K562 (cell line): ENCODE results near the gene C2CD4D. TPM values are rescaled to one million over a fixed set of nuclear protein-coding genes. Genes with fewer than 3 reads are reported as not detected.

Experiments used
- ATAC-seq: fragments of 200-7000 bp; cut with Tn5 transposase; 3 replicates; pipeline ENCODE4 v1.9.1; 2020; ENCODE audit warnings: moderate library complexity
- BruUV-seq: library from RNA; stranded (reverse); fragments of 400-500 nt; replicated peaks from 2 replicates; lab custom pipeline; 2021; lab: Mats Ljungman, UMichigan
- CTCF ChIA-PET: fragments of 300-600 bp; formaldehyde crosslinking; extraction: SDS; loops from one replicate; lab custom pipeline; 2021; ENCODE audit warnings: low intra/inter-chr PET ratio; lab: Yijun Ruan, JAX
- POLR2A ChIA-PET: fragments of 300-600, 350-650 bp; sonication (Branson Sonifier 250); formaldehyde crosslinking; extraction: SDS; loops from one replicate; lab custom pipeline; 2021; ENCODE audit warnings: antibody characterized with exemption, inconsistent platforms; lab: Yijun Ruan, JAX
- DNase-seq, 4 experiments: peaks; one replicate each; pipeline versions ENCODE4 v3.0.0 to v3.0.0-alpha.2; 2011 to 2018; ENCODE audit warnings: low spot score in 3 of 4, mixed read lengths in 3 of 4; ENCODE audit errors: extremely low read depth in 1 of 4
- FAIRE-seq: peaks from 2 replicates; lab custom pipeline; 2011; peaks lifted over from hg19 to GRCh38; lab: Jason Lieb, UNC
- H2AFZ ChIP-seq: 2 replicates; pipeline ENCODE4 v1.6.0; 2011; ENCODE audit warnings: low read depth, low read length, control low read depth, inconsistent platforms
- H3K27ac ChIP-seq: fragments of 200-600 bp; 3 replicates; pipeline ENCODE4 v1.8.0; 2011; ENCODE audit warnings: low read depth, mild to moderate bottlenecking, control low read depth, inconsistent platforms, low read length, moderate library complexity, mixed read lengths; ENCODE audit errors: extremely low read depth
- H3K27me3 ChIP-seq, 2 experiments: fragments of 300-600 bp in 1 of 2; 2 replicates in 1 of 2; 3 replicates in 1 of 2; pipeline versions ENCODE4 v1.6.0 to v1.8.0; 2011; ENCODE audit warnings: inconsistent platforms in 2 of 2, low read length in 2 of 2, mild to moderate bottlenecking in 1 of 2, mixed read lengths in 1 of 2, moderate library complexity in 1 of 2; ENCODE audit not compliant: control insufficient read depth in 2 of 2, insufficient read depth in 2 of 2
- H3K36me3 ChIP-seq: fragments of 300-600 bp; 3 replicates; pipeline ENCODE4 v1.8.0; 2011; ENCODE audit warnings: mild to moderate bottlenecking, low read length, inconsistent platforms; ENCODE audit not compliant: control insufficient read depth, insufficient read depth
- H3K4me1 ChIP-seq, 2 experiments: fragments of 200-600 bp in 1 of 2; replicated peaks in 1 of 2; 2 replicates in 1 of 2; 3 replicates in 1 of 2; pipeline versions ENCODE4 v1.5.1 to v1.8.0; 2011; ENCODE audit warnings: inconsistent platforms in 2 of 2, low read length in 2 of 2, mild to moderate bottlenecking in 1 of 2, mixed read lengths in 1 of 2, moderate library complexity in 1 of 2; ENCODE audit not compliant: control insufficient read depth in 2 of 2, insufficient read depth in 2 of 2
- H3K4me2 ChIP-seq: 2 replicates; pipeline ENCODE4 v1.6.1; 2011; ENCODE audit warnings: low read length, control low read depth, inconsistent platforms, mixed read lengths; ENCODE audit not compliant: insufficient read depth
- H3K4me3 ChIP-seq: fragments of 200-600 bp; sonication (generic), shearing (Covaris generic); 2 replicates; pipeline ENCODE4 v1.5.1; 2016; ENCODE audit warnings: control low read depth, inconsistent platforms
- H3K79me2 ChIP-seq: fragments of 200-600 bp; 3 replicates; pipeline ENCODE4 v1.8.0; 2011; ENCODE audit warnings: low read length, inconsistent platforms; ENCODE audit not compliant: control insufficient read depth, insufficient read depth
- H3K9ac ChIP-seq, 2 experiments: 2 replicates each; pipeline versions ENCODE4 v1.6.0 to v1.6.1; 2011; ENCODE audit warnings: low read depth in 2 of 2, low read length in 2 of 2, control low read depth in 1 of 2, inconsistent platforms in 1 of 2, mild to moderate bottlenecking in 1 of 2, mixed read lengths in 1 of 2; ENCODE audit not compliant: insufficient read depth in 1 of 2
- H3K9me1 ChIP-seq: one replicate; pipeline ENCODE4 v1.6.0; 2011; ENCODE audit warnings: inconsistent platforms, mild to moderate bottlenecking, low read length, moderate library complexity; ENCODE audit not compliant: control insufficient read depth, insufficient read depth
- H3K9me3 ChIP-seq: replicated peaks from 2 replicates; pipeline ENCODE4 v1.5.1; 2011; ENCODE audit warnings: low read depth, low read length, inconsistent platforms; ENCODE audit not compliant: control insufficient read depth, insufficient read depth
- H4K20me1 ChIP-seq: replicated peaks from 2 replicates; pipeline ENCODE4 v1.6.1; 2011; ENCODE audit warnings: low read length, inconsistent platforms, mixed read lengths; ENCODE audit not compliant: control insufficient read depth, insufficient read depth
- BHLHE40 ChIP-seq: IDR thresholded peaks from 2 replicates; pipeline ENCODE4 v1.6.1; 2011; ENCODE audit warnings: low read length, improper control_type of control experiment
- CXXC5 ChIP-seq: fragments of 250-450 bp; sonication (Bioruptor Pico); IDR thresholded peaks from 2 replicates; pipeline ENCODE4 v1.8.0; 2022; ENCODE audit warnings: inconsistent platforms, mild to moderate bottlenecking, moderate library complexity
- HNRNPUL1 ChIP-seq: fragments of 200-400 bp; formaldehyde crosslinking; IDR thresholded peaks from 2 replicates; pipeline ENCODE4 v1.6.1; 2017; ENCODE audit warnings: low read length
- NR1H2 ChIP-seq: sonication (generic); formaldehyde crosslinking; IDR thresholded peaks from 2 replicates; pipeline ENCODE4 v1.4.0; 2020; ENCODE audit warnings: mild to moderate bottlenecking, missing genetic modification reagents
- PHB2 ChIP-seq: fragments of 450-650 bp; IDR thresholded peaks from 2 replicates; pipeline ENCODE4 v1.6.1; 2017; ENCODE audit warnings: low read depth
- PPARD ChIP-seq: fragments of 250-450 bp; sonication (Bioruptor Pico); IDR thresholded peaks from 2 replicates; pipeline ENCODE4 v1.8.0; 2022; ENCODE audit warnings: inconsistent platforms, mild to moderate bottlenecking, moderate library complexity
- PTTG1 ChIP-seq: fragments of 450-650 bp; IDR thresholded peaks from 2 replicates; pipeline ENCODE4 v1.6.1; 2016; ENCODE audit warnings: low read depth, mild to moderate bottlenecking, missing genetic modification characterization, missing compliant biosample characterization
- SMARCE1 ChIP-seq: fragments of 450-650 bp; IDR thresholded peaks from 2 replicates; pipeline ENCODE4 v1.7.1; 2016; ENCODE audit warnings: mild to moderate bottlenecking
- ZBTB33 ChIP-seq: sonication (generic); formaldehyde crosslinking; IDR thresholded peaks from 2 replicates; pipeline ENCODE4 v1.8.1; 2023; ENCODE audit warnings: mild to moderate bottlenecking, missing genetic modification reagents
- ZKSCAN3 ChIP-seq: fragments of 250-450 bp; sonication (Bioruptor Pico); IDR thresholded peaks from 2 replicates; pipeline ENCODE4 v1.4.0; 2020
- ZNF224 ChIP-seq: sonication (generic); formaldehyde crosslinking; IDR thresholded peaks from 2 replicates; pipeline ENCODE4 v1.8.0; 2022; ENCODE audit warnings: mild to moderate bottlenecking, missing genetic modification reagents
- ZNF507 ChIP-seq: conservative IDR thresholded peaks from 2 replicates; pipeline ENCODE4 v1.6.1; 2017; ENCODE audit warnings: missing genetic modification characterization, missing compliant biosample characterization
- ZNF609 ChIP-seq: sonication (generic); formaldehyde crosslinking; IDR thresholded peaks from 2 replicates; pipeline ENCODE4 v1.8.1; 2023; ENCODE audit warnings: missing genetic modification reagents, mild to moderate bottlenecking, borderline replicate concordance
- WGBS: fragments of 100-300 bp; shearing (Covaris generic); methylation state at CpG from one replicate; pipeline ENCODE4 v1.1.6; 2016; ENCODE audit warnings: low coverage, mixed read lengths; ENCODE audit not compliant: insufficient coverage; ENCODE audit errors: missing lambda C conversion rate; 5-methylcytosine and 5-hydroxymethylcytosine counted together
- in situ Hi-C: fragments of 300-500 bp; cut with MboI; formaldehyde crosslinking; loops from 4 replicates; pipeline ENCODE4 v1.15.0; 2018; ENCODE audit warnings: inconsistent platforms, mixed read lengths
- intact Hi-C: fragments of 100-400 bp; cut with micrococcal nuclease; formaldehyde crosslinking; loops from 2 replicates; pipeline ENCODE4 v1.14.2; 2022
- polyA plus RNA-seq, 8 experiments: library from polyadenylated mRNA; depleted of rRNA in 4 of 8; stranded (reverse) in 5 of 8; unstranded in 3 of 8; fragments of >200 nt; fragmentation: Nextera tagmentation in 2 of 8; fragmentation: Illumina TruSeq in 1 of 8; extraction: Ambion mirVana in 2 of 8; extraction: Trizol in 1 of 8; gene quantifications; 2 replicates each; pipeline versions ENCODE4 v1.2.1 to v1.2.3, GENCODE V29; 2011 to 2014; ENCODE audit warnings: inconsistent platforms in 1 of 8, missing spikeins in 1 of 8
- total RNA-seq, 7 experiments: library from RNA; depleted of rRNA in 6 of 7; stranded (reverse); fragments of >200 nt in 6 of 7; fragmentation: Illumina TruSeq in 2 of 7; extraction: Trizol in 2 of 7; gene quantifications; 2 replicates each; pipeline versions ENCODE4 v1.2.1 to v1.2.3, GENCODE V29; 2011 to 2021; ENCODE audit warnings: low replicate concordance in 1 of 7
- TF ChIP-seq, protein P1 (sequence below): fragments of 450-650 bp; IDR thresholded peaks from 2 replicates; pipeline ENCODE4 v1.7.1; 2018; ENCODE audit warnings: mild to moderate bottlenecking, low read depth; ENCODE audit not compliant: partially characterized antibody

The C2CD4D gene
- total and polyA plus RNA-seq, 9 of the 15 experiments (the other 6 are each of a cell fraction or from before 2014, with no cell fraction given): not detected

DNA sequence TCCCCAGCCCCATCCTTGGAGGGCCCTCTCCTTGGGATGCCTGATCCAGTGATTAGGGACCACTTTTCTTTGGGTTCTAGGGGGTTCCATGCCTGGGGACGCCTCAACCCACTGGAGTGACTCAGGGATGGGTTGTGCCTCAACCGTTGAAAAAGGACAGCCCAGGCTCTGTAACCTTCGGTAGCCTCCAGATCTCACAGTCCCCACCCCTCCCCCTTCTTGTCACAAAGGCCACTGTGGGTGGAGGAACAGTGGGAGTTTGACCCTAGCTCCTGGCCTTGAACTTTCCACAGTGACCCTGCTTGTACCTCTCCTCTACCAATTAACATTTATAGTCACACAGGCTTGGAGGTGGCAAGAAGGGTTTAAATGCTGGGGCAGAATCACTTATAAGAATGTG lies 5.4 kb downstream of the C2CD4D start:
- peaks cover 3% of the 10 kb centered on the region for H3K9me1 ChIP-seq
- H3K9ac ChIP-seq: no peak overlapping the region
- FAIRE-seq (no peak), ATAC-seq (no peak), DNase-seq (no peak)
- in situ Hi-C loops: loop anchor here (5.0 kb wide), 1 partner anchor 137 kb away; no protein-coding TSS in a partner anchor
- no peak overlapping the region for H3K27ac ChIP-seq
- no peak overlapping the region for H3K4me3 ChIP-seq
- H3K4me2 ChIP-seq: no peak overlapping the region
- no peaks in the 10 kb centered on the region for H3K27me3 ChIP-seq
- H3K36me3 ChIP-seq: no peaks in the 10 kb centered on the region
- 9% methylated on average over 3 of the region's 3 CpGs for WGBS
- no peaks in the 10 kb centered on the region for H4K20me1 ChIP-seq
- ChIA-PET POLR2A (interaction anchor here (1.5 kb wide), 1 partner anchor 167 kb away, joined by 3 read pairs; no protein-coding TSS in a partner anchor), CTCF (interaction anchor here (0.6 kb wide), 1 partner anchor 162 kb away, joined by 3 read pairs; no protein-coding TSS in a partner anchor)
- no peaks in the 10 kb centered on the region for H3K79me2 ChIP-seq
- intact Hi-C loops: no loop called here
- H2AFZ ChIP-seq: no peak overlapping the region
- peaks cover 5 to 29% of the 10 kb centered on the region in 2 experiments for H3K4me1 ChIP-seq
- no peaks in the 10 kb centered on the region for H3K9me3 ChIP-seq
- no TSS peak for BruUV-seq
- TF ChIP-seq, protein P1, sequence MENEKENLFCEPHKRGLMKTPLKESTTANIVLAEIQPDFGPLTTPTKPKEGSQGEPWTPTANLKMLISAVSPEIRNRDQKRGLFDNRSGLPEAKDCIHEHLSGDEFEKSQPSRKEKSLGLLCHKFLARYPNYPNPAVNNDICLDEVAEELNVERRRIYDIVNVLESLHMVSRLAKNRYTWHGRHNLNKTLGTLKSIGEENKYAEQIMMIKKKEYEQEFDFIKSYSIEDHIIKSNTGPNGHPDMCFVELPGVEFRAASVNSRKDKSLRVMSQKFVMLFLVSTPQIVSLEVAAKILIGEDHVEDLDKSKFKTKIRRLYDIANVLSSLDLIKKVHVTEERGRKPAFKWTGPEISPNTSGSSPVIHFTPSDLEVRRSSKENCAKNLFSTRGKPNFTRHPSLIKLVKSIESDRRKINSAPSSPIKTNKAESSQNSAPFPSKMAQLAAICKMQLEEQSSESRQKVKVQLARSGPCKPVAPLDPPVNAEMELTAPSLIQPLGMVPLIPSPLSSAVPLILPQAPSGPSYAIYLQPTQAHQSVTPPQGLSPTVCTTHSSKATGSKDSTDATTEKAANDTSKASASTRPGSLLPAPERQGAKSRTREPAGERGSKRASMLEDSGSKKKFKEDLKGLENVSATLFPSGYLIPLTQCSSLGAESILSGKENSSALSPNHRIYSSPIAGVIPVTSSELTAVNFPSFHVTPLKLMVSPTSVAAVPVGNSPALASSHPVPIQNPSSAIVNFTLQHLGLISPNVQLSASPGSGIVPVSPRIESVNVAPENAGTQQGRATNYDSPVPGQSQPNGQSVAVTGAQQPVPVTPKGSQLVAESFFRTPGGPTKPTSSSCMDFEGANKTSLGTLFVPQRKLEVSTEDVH: no peak
- TF ChIP-seq ZNF609 (no peak), HNRNPUL1 (no peak), ZNF224 (CRISPR knock-in tag) (no peak), ZNF507 (tag) (no peak), CXXC5 (CRISPR knock-in tag) (no peak), PHB2 (no peak), BHLHE40 (no peak), NR1H2 (CRISPR knock-in tag) (no peak), PTTG1 (no peak), ZKSCAN3 (CRISPR knock-in tag) (no peak), PPARD (no peak), ZBTB33 (CRISPR knock-in tag) (no peak), SMARCE1 (no peak)
